T-helper 9 cell (primary cell): Measurements from ENCODE around the gene ZKSCAN1.
"Not testable (repeated sequence)": the region's sequence is repeated elsewhere in the genome, so short reads cannot be mapped to it uniquely, and the experiment has no call there.

Experiments
- DNase-seq: peaks from one replicate; pipeline ENCODE4 v3.0.0-alpha.2; 2020
- total RNA-seq, 2 donors: gene quantifications; one replicate each; lab custom pipeline; 2026; lab: John Stamatoyannopoulos, UW

ZKSCAN1 gene
- 68.1 to 155 reads per million in 2 donors for total RNA-seq

DNA sequence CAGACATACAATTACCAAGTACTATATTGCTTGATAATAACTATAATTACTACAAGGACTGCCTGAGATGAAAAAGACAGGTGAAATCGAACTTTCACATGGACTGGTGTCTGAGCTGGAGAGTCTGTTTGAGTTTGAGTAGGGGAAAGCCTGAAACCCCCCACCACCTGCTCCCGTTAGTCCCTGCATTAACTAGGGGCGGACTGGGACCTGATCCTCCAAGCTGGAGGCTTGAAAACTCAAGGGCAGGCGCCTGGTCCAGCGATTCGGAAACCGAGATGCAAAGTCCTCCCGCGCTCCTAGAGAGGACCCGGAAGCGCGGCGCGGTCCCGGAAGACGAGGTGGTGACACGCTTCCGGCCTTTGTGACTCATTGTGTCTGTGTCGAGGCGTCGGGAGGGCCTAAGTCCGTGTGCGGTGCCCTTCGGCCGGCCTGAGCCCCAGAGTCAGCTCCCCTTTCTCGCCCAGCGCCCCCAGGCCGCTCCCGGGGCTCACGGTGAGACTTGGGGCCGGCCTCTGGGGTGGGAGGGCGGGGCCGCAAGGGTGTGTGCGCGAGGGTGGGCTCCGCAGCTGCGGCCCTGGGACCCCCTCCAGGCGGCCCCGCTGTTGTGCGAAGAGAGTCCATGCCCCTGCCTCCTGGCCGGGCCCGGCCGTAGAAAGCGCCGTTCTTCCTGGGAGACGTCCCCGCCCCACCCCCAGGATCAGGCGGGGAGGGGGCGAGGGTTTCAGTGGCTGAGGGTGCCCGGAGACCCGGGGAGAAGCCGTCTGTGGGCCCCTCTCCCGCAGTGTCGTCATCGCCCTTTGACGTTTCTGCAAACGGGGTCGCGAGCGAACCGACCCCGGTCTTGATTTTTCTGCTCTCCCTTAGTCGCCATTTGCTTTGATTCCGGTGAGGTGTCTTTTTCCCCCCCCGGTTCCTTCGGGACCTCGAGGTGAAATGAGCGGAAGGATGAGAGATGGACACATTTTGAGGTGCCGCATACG lies at the start of gene ZKSCAN1:
TSS of gene ZKSCAN1 (plus strand) at position 365 of the 983 bp plus-strand sequence. CDS start 7,911 bp downstream, outside the sequence.
- DNase-seq: peak; percentile 75

DNA sequence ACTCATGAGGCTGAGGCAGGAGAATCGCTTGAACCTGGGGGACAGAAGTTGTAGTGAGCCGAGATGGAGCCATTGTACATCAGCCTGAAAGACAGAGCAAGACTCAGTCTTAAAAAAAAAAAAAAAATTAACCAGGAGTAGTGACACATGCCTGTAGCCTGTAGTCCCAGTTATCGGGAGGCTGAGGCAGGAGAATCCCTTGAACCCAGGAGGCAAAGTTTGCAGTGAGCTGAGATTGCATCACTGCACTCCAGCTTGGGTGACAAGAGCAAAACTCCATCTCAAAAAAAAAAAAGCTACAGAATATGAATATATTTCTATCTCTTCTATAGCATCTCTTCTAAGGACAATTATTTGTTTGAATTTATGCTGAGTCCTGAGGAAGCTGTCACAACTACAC lies 46.1 kb upstream of the ZKSCAN1 start:
- no peak for DNase-seq

DNA sequence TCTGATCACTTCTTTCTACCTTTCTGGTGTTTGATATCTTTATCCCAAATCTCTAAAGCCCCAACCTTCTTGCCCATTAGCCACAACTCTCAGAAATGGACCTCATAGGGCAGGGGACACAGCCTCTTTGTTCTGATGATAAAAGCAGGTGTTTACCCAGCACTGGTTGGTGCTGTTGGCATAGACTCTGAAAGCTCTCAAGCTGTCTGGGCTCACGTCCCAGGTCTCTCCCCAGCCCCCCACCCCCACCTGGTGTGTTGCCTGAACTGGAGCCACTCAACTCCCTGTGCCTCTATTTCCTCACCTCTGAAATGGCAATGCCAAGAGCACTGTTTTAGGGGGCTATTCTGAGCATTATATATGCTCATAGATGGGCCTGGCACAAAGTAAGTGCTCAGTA lies 45.6 kb upstream of the ZKSCAN1 start:
- DNase-seq: not testable (repeated sequence)

DNA sequence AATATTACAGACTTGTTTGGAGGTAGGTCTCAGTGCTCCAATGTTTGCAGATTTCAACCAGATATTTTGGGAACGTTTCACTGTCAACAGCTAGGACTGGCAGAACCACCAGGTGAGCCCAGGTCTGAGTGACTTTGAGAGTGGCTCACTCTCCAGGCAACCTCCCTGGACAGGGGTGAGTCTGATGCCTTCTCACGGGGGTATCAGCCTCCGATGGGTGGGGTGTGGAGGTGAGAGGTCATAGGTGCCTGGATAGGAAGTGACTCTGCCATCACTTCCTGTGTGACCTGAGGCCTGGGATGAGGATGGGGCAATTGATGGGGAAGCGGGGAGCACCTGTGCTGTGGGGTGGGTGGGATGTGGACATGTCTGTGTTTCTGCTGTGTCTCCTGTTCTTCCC lies 44.2 kb upstream of the ZKSCAN1 start:
- DNase-seq: no peak

DNA sequence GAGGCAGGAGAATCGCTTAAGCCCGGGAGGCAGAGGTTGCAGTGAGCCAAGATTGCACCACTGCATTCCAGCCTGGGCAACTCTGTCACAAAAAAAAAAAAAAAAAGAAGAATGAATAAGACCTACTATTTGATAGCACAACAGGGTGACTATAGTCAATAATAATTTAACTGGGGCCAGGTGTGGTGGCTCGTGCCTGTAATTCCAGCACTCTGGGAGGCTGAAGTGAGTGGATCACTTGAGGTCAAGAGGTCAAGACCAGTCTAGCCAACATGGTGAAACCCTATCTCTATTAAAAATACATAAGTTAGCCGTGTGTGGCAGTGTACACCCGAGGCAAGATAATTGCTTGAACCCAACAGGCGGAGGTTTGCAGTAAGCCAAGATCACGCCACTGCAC lies 41.6 kb upstream of the ZKSCAN1 start:
- DNase-seq: not testable (repeated sequence)

DNA sequence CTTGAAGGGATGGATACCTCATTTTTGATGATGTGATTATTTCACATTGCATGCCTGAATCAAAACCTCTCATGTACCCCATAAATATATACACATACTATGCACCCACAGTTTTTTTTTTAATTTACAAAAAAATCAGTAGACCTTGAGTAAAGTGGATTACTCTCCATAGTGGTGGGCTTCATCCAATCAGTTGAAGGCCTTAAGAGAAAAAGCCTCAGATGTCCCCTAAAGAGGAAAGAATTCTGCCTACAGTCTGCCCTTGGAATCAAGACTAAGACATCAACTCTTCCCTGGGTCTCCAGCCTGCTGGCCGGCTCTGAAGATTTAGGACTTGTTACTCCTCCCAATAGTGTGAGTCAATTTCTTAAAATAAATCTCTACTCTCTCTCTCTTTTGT lies 40.7 kb upstream of the ZKSCAN1 start:
- no peak for DNase-seq

DNA sequence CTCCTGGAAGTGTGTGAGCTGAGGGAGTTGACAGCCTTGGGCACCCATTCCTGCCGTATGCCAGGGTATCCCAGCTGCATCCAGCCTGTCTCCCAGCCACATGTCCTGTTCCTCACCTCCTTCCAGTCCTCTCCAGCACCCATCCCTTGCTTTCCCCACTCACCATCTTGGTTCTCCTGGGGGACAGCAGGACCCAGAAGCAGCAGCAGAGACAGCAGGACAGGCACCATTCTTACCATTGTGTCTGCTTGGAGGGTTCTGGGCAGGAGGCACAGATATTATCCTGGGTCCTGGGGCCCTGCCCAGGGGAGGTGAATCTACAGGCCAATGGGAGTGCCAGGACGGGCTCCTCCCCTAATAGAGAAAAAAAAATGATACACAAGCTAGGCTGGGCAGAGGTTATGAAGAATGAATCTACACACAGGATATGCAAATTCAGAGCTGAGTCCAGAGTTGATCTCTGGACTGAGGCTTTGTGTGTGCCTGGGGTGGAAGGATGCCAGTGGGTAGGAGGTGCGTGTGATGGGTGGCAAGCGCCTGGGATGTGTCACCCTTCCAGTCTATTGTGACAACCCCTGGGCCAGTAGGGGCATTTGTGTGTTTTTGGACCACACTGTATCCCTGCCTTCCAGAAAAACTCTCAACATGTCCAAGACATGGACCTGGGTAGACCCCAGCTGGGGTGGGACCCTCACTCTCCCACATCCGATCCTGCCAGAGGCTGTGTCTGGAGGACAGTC lies 39.4 kb upstream of the ZKSCAN1 start, which contains the start of gene AZGP1:
TSS of gene AZGP1 (minus strand) at position 250 of the 740 bp plus-strand sequence. CDS start at position 239, 11 bp downstream.
- DNase-seq: no peak

DNA sequence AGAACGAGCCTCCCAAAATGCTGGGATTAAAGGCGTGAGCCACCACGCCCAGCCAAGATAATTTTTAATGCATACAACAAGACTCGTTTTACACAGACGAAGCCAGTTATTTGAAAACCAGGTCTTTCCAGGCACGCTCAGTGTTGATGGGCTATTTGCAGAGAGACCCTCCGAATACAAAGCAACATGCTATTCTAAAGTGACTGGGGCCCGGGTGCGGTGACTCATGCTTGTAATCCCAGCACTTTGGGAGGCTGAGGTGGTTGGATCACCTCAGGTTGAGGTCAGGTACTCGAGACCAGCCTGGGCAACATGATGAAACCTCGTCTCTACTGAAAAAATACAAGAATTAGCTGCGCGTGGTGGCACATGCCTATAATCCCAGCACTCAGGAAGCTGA lies 38.8 kb upstream of the ZKSCAN1 start:
- DNase-seq: no peak

DNA sequence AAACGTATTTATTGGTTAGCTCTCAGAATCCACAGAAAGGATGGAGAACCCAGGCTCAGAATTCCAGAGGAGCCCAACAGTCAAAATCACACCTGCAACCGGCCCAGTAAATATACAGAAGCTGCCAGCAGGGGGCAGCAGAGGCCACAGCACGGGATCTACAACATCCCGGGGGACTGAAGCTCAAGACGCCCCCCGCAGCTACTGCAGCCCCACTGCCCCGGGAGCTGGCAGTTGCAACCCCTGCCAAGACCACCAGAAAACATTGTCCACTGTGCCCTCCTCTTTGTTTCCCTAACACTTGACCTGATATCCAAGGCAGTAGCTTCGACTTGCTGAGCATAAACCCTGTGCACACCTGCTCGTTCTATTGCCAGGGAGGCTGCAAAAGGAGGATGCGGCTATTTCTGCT lies 35.6 kb upstream of the ZKSCAN1 start:
- peak; percentile 64 for DNase-seq

DNA sequence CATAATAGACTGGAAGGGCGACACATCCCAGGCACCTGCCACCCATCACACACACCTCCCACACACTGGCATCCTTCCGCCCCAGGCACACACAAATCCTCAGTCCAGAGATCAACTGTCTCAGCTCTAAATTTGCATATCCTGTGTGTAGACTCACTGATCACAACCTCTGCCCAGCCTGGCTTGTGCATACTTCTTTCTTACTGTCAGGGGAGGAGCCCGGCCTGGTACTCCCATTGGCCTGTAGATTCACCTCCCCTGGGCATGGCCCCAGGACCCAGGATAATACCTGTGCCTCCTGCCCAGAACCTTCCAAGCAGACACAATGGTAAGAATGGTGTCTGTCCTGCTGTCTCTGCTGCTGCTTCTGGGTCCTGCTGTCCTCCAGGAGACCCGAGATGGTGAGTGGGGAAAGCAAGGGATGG lies 34.9 kb upstream of the ZKSCAN1 start:
- not testable (repeated sequence) for DNase-seq

DNA sequence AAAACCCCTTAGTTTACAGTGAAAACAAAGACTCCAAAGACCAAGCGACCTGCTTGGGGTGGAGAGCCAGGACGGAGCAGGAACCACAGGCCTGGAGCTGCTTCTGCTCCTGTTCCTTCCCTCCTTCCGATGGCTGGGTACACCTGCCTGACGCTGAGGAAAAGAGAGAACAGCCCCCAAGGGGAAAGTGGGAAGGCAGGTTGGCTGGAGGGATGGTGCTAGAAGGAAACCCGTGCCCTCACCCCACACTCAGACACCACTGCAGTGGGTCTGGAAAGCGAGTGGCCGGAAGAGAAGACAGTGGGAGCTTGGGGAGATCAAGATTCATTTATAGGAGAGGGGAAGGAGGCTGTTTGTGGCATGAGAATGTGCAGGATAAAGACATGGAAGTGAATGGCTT lies 34.3 kb upstream of the ZKSCAN1 start:
- DNase-seq: not testable (repeated sequence)

DNA sequence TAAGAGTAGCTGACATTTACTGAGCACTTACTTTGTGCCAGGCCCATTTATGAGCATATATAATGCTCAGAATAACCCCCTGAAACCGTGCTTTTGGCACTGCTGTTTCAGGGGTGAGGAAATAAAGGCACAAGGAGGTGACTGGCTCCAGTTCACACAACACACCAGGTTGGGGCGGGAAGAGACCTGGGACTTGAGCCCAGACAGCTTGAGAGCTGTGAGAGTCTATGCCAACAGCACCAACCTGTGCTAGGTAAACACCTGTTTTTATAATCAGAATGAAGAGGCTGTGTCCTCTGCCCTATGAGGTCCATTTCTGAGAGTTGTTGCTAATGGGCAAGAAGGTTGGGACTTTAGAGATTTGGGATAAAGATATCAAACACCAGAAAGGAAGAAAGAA lies 30.8 kb upstream of the ZKSCAN1 start:
- DNase-seq: no peak

DNA sequence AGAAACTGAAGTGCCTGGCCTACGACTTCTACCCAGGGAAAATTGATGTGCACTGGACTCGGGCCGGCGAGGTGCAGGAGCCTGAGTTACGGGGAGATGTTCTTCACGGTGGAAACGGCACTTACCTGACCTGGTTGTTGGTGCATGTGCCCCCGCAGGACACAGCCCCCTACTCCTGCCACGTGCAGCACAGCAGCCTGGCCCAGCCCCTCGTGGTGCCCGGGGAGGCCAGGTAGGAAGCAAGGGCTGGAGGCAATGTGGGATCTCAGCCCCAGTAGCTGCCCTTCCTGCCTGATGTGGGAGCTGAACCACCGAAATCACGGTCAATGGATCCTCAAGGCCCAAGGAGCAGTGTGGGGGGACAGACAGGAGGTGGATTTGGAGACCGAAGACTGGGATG lies 28.1 kb upstream of the ZKSCAN1 start:
- DNase-seq: not testable (repeated sequence)

DNA sequence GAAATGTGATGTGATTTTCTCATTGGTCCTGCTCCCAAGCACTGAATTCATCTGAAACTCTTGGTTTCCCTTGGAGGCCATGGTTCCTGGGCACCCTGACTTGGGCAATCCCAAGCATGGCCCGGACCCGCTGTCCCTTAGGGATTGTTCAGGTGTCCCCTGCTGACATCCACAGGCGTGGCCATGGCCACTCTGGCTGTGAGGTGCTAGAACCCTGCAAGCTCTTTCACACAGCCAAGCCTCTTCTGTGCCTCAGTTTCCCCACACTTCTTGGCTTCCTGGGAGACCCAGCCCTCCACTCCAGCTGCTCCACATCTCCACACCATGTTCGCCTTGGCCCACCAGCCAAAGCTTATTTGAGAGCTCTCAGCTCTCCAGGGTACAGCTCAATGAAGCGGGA lies 27.6 kb upstream of the ZKSCAN1 start:
- DNase-seq: no peak

DNA sequence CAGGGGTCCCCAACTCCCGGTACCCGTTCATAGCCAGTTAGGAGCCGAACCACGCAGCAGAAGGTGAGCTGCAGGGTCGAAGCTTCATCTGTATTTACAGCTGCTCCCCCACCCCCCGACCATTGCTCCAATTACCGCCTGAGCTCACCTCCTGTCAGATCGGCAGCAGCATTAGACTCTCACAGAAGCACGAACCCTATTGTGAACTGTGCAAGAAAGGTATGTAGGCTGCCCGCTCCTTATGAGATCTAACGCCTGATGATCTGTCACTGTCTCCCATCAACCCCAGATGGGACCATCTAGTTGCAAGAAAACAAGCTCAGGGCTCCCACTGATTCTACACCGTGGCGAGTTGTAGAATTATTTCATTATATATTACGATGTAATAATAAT lies 24.9 kb upstream of the ZKSCAN1 start:
- DNase-seq: no peak

DNA sequence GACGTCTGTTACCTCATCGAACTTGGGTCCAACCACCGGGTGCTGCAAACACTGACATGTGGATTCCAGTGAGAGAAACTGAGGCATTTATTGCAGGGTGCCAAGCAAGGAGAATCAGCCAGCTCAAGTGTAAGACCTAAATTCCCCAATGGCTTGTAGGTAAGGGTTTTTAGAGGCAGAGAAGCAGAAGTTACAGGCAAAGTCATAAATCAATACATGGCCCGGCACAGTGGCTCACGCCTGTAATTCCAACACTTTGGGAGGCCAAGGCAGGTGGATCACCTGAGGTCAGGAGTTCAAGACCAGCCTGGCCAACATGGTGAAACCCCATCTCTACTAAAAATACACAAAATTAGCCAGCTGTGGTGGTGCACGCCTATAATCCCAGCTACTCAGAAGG lies 23.9 kb upstream of the ZKSCAN1 start:
- DNase-seq: not testable (repeated sequence)

DNA sequence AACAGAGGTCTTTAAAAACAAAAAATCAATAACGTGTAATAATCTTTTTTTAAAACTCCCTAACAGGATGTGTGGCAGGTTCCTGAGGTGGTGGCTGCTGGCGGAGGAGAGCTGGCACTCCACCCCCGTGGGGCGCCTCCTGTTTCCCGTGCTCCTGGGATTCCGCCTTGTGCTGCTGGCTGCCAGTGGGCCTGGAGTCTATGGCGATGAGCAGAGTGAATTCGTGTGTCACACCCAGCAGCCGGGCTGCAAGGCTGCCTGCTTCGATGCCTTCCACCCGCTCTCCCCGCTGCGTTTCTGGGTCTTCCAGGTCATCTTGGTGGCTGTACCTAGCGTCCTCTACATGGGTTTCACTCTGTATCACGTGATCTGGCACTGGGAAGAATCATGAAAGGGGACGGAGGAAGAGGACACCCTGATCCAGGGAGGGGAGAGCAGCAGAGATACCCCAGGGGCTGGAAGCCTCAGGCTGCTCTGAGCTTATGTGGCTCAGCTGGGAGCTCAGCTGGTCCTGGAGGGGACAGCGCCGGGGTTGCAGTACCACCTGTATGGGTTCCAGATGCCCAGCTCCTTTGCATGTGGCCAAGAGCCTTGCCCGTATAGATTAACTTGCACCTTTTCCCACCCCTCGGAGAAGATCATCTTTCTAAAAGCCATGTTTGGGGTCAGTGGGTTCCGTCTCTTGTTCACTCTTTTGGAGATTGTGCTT lies 22.9 kb upstream of the ZKSCAN1 start:
- no peak for DNase-seq

DNA sequence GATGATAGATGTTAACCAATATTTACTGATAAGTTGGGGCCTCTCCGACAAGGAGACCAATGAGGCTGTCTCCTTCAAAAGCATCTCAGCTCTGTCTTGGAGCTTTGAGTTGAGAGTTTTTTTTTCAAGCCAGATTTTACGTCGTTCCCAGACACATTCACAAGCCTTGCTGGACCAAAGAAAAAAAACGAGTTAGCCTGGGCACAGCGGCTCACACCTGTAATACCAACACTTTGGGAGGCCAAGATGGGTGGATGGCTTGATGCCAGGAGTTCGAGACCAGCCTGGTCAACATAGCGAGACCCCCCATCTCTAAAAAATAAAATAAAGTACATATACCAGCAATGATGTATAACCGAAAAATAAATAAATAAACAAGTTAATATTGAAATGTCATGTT lies 20.6 kb upstream of the ZKSCAN1 start:
- no peak for DNase-seq

DNA sequence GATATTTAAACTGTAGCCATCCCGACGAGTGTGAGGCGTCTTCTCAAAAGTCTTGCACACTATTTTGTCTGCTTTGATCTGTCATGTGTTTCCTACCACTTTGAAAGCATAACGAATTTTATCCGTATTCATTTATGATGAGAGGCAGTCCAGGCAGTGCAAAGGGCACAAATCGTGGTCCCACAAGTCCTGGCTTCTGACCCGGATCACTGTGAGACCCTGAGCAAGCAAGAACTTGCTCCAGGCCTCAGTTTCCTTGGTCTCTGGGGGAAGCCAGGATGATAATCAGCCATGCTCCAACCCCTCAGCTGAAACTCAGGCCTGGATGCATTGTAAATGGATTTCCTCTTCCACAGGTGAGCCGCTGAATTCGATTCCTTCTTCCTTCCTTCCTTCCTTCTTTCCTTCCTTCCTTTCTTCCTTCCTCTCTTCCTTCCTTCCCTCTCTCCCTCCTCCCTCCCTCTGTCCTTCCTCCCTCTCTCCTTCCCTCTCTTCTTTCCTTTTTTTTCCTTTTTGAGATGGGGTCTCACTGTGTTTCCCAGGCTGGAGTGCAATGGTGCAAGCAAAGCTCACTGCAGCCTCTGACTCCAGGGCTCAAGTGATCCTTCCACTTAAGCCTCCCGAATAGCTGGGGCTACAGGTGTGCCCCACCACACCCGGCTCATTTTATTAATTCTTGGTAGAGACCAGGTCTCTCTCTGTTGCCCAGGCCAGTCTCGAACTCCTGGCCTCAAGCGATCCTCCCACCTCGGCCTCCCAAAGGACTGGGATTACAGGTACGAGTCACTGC lies 18.4 kb upstream of the ZKSCAN1 start:
- no peak for DNase-seq

DNA sequence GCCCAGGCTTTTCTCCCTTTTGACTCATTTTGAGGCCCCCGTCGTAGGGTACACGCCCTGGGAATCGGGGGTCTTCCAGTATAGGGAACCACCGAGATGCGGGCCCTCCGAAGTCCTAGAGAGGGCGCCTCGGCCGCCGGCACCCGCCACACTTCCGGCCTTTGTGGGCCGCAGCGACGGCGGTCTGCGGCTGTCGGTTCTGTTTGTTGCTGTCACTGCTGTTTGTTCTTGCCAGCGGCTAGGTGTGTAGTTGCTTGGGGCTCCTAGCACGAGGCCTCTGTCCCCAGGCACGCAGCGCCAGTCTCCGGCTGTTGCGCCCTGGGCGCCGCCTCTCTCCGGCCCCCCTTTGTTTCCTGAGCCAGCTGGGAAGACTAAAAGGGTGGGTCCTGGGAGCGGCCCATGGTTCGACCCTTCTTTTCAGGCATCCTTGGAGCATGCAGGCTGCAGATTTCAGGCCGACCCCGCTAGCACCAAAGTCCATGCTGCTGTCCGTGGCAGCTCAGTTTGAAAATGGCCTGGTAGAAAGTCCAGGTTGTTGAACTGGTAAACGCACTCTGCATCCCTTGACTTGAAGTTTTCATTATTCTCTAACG lies 17.8 kb upstream of the ZKSCAN1 start:
- DNase-seq: peak; percentile 55

DNA sequence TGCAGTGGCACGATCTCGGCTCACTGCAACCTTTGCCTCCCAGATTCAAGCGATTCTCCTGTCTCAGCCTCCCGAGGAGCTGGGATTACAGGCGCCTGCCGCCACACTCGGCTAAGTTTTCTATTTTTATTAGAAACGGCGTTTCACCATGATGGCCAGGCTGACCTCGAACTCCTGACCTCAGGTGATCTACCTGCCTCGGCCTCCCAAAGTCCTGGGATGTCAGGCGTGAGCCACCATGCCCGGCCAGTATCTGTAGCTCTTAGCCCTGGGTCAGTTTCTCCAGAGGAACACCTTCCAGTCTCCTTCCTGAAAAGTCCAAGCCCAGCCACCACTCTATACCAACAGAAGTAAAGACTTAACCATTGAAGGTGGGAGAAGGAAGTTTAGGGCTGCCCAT lies 15.2 kb upstream of the ZKSCAN1 start:
- DNase-seq: no peak
